OCI-LY1 (cell line): Measurements from ENCODE around the gene NOS3.
A peak's percentile ranks its signal among the peaks of the same experiment; 100 is the strongest.

Experiments used
- H2AFZ ChIP-seq: fragments of 200-600 bp; sonication (generic), shearing (Covaris generic); 2 replicates; pipeline ENCODE4 v1.6.0; 2014; ENCODE audit warnings: antibody characterized with exemption, mild to moderate bottlenecking, low read length
- H3F3A ChIP-seq: fragments of 200-600 bp; sonication (generic), shearing (Covaris generic); 2 replicates; pipeline ENCODE4 v1.6.0; 2014; ENCODE audit warnings: mild to moderate bottlenecking, antibody characterized with exemption, low read length, moderate library complexity; ENCODE audit not compliant: insufficient read depth
- H3K27ac ChIP-seq: fragments of 200-600 bp; sonication (generic); 2 replicates; pipeline ENCODE4 v1.5.1; 2014; ENCODE audit warnings: low read length, mixed run types, mild to moderate bottlenecking, low read depth; ENCODE audit not compliant: poor library complexity, severe bottlenecking
- H3K27me3 ChIP-seq: fragments of 200-600 bp; sonication (generic); 2 replicates; pipeline ENCODE4 v1.6.0; 2014; ENCODE audit warnings: antibody characterized with exemption, mild to moderate bottlenecking, low read length, moderate library complexity; ENCODE audit not compliant: insufficient read depth
- H3K36me3 ChIP-seq: fragments of 200-600 bp; sonication (generic); 2 replicates; pipeline ENCODE4 v1.6.1; 2014; ENCODE audit warnings: mild to moderate bottlenecking, antibody characterized with exemption, low read length, moderate library complexity, mixed read lengths; ENCODE audit not compliant: insufficient read depth
- H3K4me1 ChIP-seq: fragments of 200-600 bp; sonication (generic); 2 replicates; pipeline ENCODE4 v1.5.1; 2014; ENCODE audit warnings: mild to moderate bottlenecking, low read length, moderate library complexity; ENCODE audit not compliant: insufficient read depth, severe bottlenecking
- H3K4me2 ChIP-seq: fragments of 200-600 bp; sonication (generic), shearing (Covaris generic); 2 replicates; pipeline ENCODE4 v1.6.1; 2014; ENCODE audit warnings: low read length
- H3K4me3 ChIP-seq: fragments of 200-600 bp; sonication (generic); 2 replicates; pipeline ENCODE4 v1.5.1; 2014; ENCODE audit warnings: low read length, low read depth, mild to moderate bottlenecking, mixed read lengths; ENCODE audit not compliant: poor library complexity, severe bottlenecking
- H3K79me2 ChIP-seq: fragments of 200-600 bp; shearing (Covaris generic); 2 replicates; pipeline ENCODE4 v1.6.1; 2016; ENCODE audit warnings: mixed run types, low read length, mixed read lengths; ENCODE audit not compliant: insufficient read depth
- H3K9ac ChIP-seq: fragments of 200-600 bp; sonication (generic), shearing (Covaris generic); 2 replicates; pipeline ENCODE4 v1.6.1; 2014; ENCODE audit warnings: mild to moderate bottlenecking, low read length, mixed read lengths
- H3K9me2 ChIP-seq: fragments of 200-600 bp; sonication (generic), shearing (Covaris generic); 2 replicates; pipeline ENCODE4 v1.6.1; 2014; ENCODE audit warnings: low read depth, mild to moderate bottlenecking, low read length, mixed read lengths
- H3K9me3 ChIP-seq: fragments of 200-600 bp; shearing (Covaris generic); 2 replicates; pipeline ENCODE4 v1.6.1; 2014; ENCODE audit warnings: low read length, mixed read lengths
- H4K20me1 ChIP-seq: fragments of 200-600 bp; sonication (generic), shearing (Covaris generic); 2 replicates; pipeline ENCODE4 v1.6.0; 2016; ENCODE audit warnings: mild to moderate bottlenecking, low read length; ENCODE audit not compliant: insufficient read depth
- CTCF ChIP-seq: fragments of 200-600 bp; sonication (generic), shearing (Covaris generic); IDR thresholded peaks from 2 replicates; pipeline ENCODE4 v1.5.1; 2017; ENCODE audit warnings: mild to moderate bottlenecking, antibody characterized with exemption, low read length, moderate library complexity, mixed read lengths
- EZH2 ChIP-seq: fragments of 200-600 bp; sonication (generic), shearing (Covaris generic); IDR thresholded peaks from 2 replicates; pipeline ENCODE4 v1.8.0; 2017; ENCODE audit warnings: borderline replicate concordance, mixed run types, mild to moderate bottlenecking, antibody characterized with exemption, low read length, moderate library complexity, mixed read lengths

The NOS3 gene

DNA sequence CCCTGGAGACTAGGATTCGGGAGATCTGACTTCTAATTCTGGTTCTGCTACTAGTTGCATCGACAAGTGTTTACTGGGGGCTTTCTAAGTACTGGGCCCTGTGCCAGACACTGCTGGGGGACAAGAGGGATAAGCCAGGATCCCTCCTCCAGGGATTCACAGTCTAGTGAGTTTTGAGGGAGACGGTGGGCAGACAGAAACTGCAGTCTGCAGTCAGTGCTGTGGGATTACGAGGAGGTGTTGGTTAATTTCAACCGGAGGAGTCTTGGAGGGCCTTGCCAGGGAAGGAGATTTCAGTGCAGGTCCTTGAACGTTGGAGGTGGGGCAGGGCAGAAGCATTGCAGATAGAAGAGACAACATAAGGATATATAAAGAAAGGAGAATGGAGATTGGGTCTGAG, 9.2 kb upstream of the NOS3 start:
- no peak overlapping the region for H3K9ac ChIP-seq
- H3K36me3 ChIP-seq, result no peaks in the 10 kb centered on the region
- no peak overlapping the region for H3K4me3 ChIP-seq
- H3F3A ChIP-seq, result no peaks in the 10 kb centered on the region
- H2AFZ ChIP-seq, result no peak overlapping the region
- peaks cover 18% of the 10 kb centered on the region; the same call in 1 of the 2 replicates for H3K27me3 ChIP-seq
- H4K20me1 ChIP-seq, result no peaks in the 10 kb centered on the region
- H3K4me2 ChIP-seq, result no peak overlapping the region
- no peaks in the 10 kb centered on the region for H3K79me2 ChIP-seq
- H3K9me3 ChIP-seq, result no peaks in the 10 kb centered on the region
- no peak overlapping the region for H3K27ac ChIP-seq
- no peaks in the 10 kb centered on the region for H3K9me2 ChIP-seq
- TF ChIP-seq EZH2, result no peak
- H3K4me1 ChIP-seq, result peaks cover 19% of the 10 kb centered on the region

DNA sequence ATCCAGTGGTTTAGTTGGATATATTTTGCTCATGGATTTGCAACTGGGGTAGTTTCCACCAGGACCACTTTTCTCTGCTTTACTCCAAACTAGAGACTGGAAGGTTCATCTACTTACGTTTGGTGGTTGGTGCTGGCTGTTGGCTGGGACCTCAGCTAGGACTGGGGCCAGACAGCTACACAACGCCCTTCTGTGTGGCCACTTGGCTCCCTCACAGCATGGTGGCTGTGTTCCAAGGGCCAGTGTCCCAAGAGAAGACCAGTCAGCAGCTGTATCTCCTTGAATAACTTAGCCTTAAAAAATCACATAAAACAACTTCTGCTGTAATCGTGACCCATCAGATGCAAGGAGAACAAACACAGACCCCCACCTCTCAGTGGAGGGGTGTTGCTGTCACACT, 8.5 kb upstream of the NOS3 start:
- Histone ChIP-seq H3K4me2 (no peak overlapping the region), H3K9me2 (no peaks in the 10 kb centered on the region), H3K9me3 (no peaks in the 10 kb centered on the region), H3K9ac (no peak overlapping the region), H3K4me1 (peaks cover 12% of the 10 kb centered on the region), H3K27me3 (peaks cover 18% of the 10 kb centered on the region; the same call in 1 of the 2 replicates), H2AFZ (no peak overlapping the region), H3F3A (no peaks in the 10 kb centered on the region), H3K36me3 (no peaks in the 10 kb centered on the region), H3K79me2 (no peaks in the 10 kb centered on the region), H3K4me3 (no peak overlapping the region), H3K27ac (no peak overlapping the region), H4K20me1 (no peaks in the 10 kb centered on the region)
- TF ChIP-seq CTCF (no peak), EZH2 (no peak)

- H3K79me2 ChIP-seq, result no peaks in the 10 kb centered on the region
- no peaks in the 10 kb centered on the region for H4K20me1 ChIP-seq
- no peak overlapping the region for H3K4me3 ChIP-seq
- H3K9me3 ChIP-seq, result no peaks in the 10 kb centered on the region
- H3F3A ChIP-seq, result no peaks in the 10 kb centered on the region
- peaks cover 3% of the 10 kb centered on the region for H3K4me1 ChIP-seq
- H3K9ac ChIP-seq, result no peak overlapping the region
- no peak overlapping the region for H3K4me2 ChIP-seq
- H3K27me3 ChIP-seq, result peaks cover 18% of the 10 kb centered on the region; the same call in 1 of the 2 replicates
- H3K27ac ChIP-seq, result no peak overlapping the region
- no peaks in the 10 kb centered on the region for H3K36me3 ChIP-seq
- TF ChIP-seq CTCF (no peak), EZH2 (no peak)
- H3K9me2 ChIP-seq, result no peaks in the 10 kb centered on the region
- no peak overlapping the region for H2AFZ ChIP-seq
Measured at GRCh38 chr7:150983893-150984368, 6.9 kb upstream of the NOS3 start.

GRCh38 chr7:150986099-150986512, 4.7 kb upstream of the NOS3 start:
- Histone ChIP-seq H3K79me2 (no peaks in the 10 kb centered on the region), H4K20me1 (no peaks in the 10 kb centered on the region), H3K4me3 (no peak overlapping the region), H3K36me3 (no peaks in the 10 kb centered on the region; the same call in 1 of the 2 replicates), H3K9me3 (peaks cover 4% of the 10 kb centered on the region; the same call in 1 of the 2 replicates), H3K27me3 (peaks cover 28% of the 10 kb centered on the region; the same call in 1 of the 2 replicates), H3F3A (no peaks in the 10 kb centered on the region), H3K9ac (no peak overlapping the region), H3K4me1 (no peaks in the 10 kb centered on the region), H3K27ac (no peak overlapping the region), H3K9me2 (no peaks in the 10 kb centered on the region), H3K4me2 (no peak overlapping the region), H2AFZ (no peak overlapping the region)
- TF ChIP-seq CTCF, result peak; percentile 87
- no peak for TF ChIP-seq EZH2
